ENCODE results near the gene RHBDD2. TPM values are rescaled to one million over a fixed set of nuclear protein-coding genes. Genes with fewer than 3 reads are reported as not detected.

The RHBDD2 gene
- total and polyA plus RNA-seq, 2 donors (not counting 1 experiment from before 2014, with no cell fraction given), result 31.6 to 44.3 TPM

- peaks cover 2% of the 10 kb centered on the region for H3K4me1 Mint-ChIP-seq
- ATAC-seq (ENCODE audit: low read depth), result no peak
- H3K4me3 Mint-ChIP-seq, result no peak overlapping the region
Measured at GRCh38 chr7:75887669-75888369, 9.0 kb downstream of the RHBDD2 start.

More at GRCh38 chr7:75887669-75888369, 9.0 kb downstream of the RHBDD2 start:
- H3K9me3 ChIP-seq (ENCODE audit: control extremely low read depth in 1 of 3, control insufficient read depth in 2 of 3, insufficient read depth in 1 of 3, low read length in 2 of 3), result no peaks in the 10 kb centered on the region
- peaks cover 4% of the 10 kb centered on the region for H4K20me1 ChIP-seq (ENCODE audit: control insufficient read depth, insufficient read depth, low read length, poor library complexity, severe bottlenecking)
- H3K4me1 ChIP-seq (ENCODE audit: control insufficient read depth in 2 of 2, insufficient read depth in 2 of 2, low read length in 2 of 2), result no peaks in the 10 kb centered on the region
- 98% methylated on average over 13 of the region's 13 CpGs for WGBS (ENCODE audit: insufficient coverage)
- TF ChIP-seq CTCF (IDR thresholded peaks at IDR 0.05) (no peak), EZH2 (IDR thresholded peaks at IDR 0.05; ENCODE audit: borderline replicate concordance, insufficient read depth, low read depth, low read length, poor library complexity, severe bottlenecking) (no peak)
- no peak overlapping the region for H3K4me3 ChIP-seq (ENCODE audit: control extremely low read depth in 1 of 5, extremely low read depth in 1 of 5, insufficient read depth in 1 of 5, low read depth in 2 of 5, low read length in 4 of 5)
- ChIA-PET POLR2A (no interaction called here), CTCF (interaction anchor here (0.6 to 1.1 kb wide), 2 partner anchors 22 to 457 kb away, joined by 4 read pairs; no protein-coding TSS in a partner anchor)
- no peak overlapping the region for H3K27ac Mint-ChIP-seq
- peaks cover 0 to 45% of the 10 kb centered on the region in 2 experiments for H3K36me3 ChIP-seq (replicated peaks in 1 of 2; ENCODE audit: control extremely low read depth in 1 of 2, control insufficient read depth in 1 of 2, extremely low read depth in 1 of 2, insufficient read depth in 2 of 2, low read length in 1 of 2)
- H3K27ac ChIP-seq (ENCODE audit: low read length in 2 of 2), result no peak overlapping the region
- H3K9me3 Mint-ChIP-seq (ENCODE audit: insufficient read depth), result no peaks in the 10 kb centered on the region
- peaks cover 3% of the 10 kb centered on the region for H3K79me2 ChIP-seq (ENCODE audit: control insufficient read depth, insufficient read depth, low read length)
- no peaks in the 10 kb centered on the region for H3K27me3 Mint-ChIP-seq
- intact Hi-C loops (cut with micrococcal nuclease), result no loop called here
- H3K9ac ChIP-seq (ENCODE audit: low read length), result no peak overlapping the region
- H3K4me2 ChIP-seq (replicated peaks; ENCODE audit: low read depth, low read length, poor library complexity, severe bottlenecking), result no peak overlapping the region
- DNase-seq, result no peak
- no peaks in the 10 kb centered on the region for H3K27me3 ChIP-seq (replicated peaks in 1 of 4; ENCODE audit: control extremely low read depth in 1 of 4, control insufficient read depth in 3 of 4, insufficient read depth in 4 of 4, low read length in 3 of 4)
- no peak overlapping the region for H2AFZ ChIP-seq (ENCODE audit: insufficient read depth, low read depth, low read length, poor library complexity, severe bottlenecking)
